SHP77 (cell line): ENCODE data around the gene CFAP92.

Source experiments
- DNase-seq, 2 experiments: peaks; one replicate each; lab custom pipeline; 2025; lab: John Stamatoyannopoulos, UW

CFAP92 gene

GRCh38 chr3:129006864-129007263 is 13.0 kb upstream of the CFAP92 start:
- DNase-seq = no peak

GRCh38 chr3:129005526-129006303 is 11.8 kb upstream of the CFAP92 start:
- peak; percentile 72 to 86 for DNase-seq

DNA sequence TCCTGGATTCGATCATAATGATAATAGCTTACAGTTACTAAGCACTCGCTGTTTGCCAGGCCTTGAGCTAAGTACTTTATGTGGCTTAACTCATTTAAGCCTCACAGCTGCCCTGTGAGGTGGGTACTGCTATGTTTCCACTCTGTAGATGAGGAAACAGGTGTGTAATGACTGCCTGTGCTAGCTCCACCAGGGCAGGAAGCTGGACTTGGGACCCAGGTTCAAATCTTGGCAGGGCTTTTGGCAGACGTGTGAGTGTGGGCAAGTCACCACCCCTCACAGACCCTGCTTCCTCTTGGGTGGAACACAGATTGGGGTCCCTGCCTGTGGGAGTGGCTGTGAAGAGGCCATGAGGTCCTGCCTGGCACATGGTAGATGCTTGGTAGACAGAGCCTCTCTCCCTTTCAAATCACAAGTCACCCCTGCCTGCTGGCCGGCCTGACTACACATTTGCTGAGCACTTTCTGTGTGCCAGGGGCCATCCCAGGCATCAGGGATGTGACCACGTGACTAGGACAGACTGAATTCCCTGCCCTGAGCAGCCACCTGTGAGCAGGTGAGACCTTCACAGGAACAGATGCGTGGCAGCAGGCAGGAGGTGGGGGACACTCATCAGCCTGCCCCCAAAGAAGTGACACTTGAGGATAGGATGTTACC is 10.9 kb upstream of the CFAP92 start:
- DNase-seq = no peak

DNA sequence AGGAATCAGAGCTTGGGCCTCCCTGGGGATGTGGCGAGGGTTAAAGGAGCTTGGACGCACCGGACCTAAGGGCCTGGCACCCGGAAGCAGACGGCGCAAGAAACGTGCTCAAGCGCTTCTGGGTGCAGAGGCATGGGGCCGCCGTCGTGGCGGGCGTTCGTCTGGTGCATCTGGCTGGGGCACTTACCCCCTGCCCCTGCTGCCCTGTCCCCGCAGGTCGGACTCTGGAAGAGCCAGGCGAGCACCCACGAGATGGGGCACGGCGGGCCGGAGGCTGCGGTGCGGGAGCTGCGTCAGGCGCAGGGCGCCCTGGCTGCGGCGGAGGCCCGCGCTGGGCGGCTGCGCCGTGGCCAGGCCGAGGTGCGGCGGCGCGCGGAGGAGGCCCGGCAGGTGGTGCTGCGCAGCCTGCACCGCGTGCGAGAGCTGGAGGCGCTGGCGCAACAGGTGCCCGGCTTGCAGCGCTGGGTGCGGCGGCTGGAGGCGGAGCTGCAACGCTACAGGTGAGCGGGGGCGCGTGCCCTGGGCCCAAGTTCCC is 9.8 kb upstream of the CFAP92 start:
- DNase-seq = no peak

DNA sequence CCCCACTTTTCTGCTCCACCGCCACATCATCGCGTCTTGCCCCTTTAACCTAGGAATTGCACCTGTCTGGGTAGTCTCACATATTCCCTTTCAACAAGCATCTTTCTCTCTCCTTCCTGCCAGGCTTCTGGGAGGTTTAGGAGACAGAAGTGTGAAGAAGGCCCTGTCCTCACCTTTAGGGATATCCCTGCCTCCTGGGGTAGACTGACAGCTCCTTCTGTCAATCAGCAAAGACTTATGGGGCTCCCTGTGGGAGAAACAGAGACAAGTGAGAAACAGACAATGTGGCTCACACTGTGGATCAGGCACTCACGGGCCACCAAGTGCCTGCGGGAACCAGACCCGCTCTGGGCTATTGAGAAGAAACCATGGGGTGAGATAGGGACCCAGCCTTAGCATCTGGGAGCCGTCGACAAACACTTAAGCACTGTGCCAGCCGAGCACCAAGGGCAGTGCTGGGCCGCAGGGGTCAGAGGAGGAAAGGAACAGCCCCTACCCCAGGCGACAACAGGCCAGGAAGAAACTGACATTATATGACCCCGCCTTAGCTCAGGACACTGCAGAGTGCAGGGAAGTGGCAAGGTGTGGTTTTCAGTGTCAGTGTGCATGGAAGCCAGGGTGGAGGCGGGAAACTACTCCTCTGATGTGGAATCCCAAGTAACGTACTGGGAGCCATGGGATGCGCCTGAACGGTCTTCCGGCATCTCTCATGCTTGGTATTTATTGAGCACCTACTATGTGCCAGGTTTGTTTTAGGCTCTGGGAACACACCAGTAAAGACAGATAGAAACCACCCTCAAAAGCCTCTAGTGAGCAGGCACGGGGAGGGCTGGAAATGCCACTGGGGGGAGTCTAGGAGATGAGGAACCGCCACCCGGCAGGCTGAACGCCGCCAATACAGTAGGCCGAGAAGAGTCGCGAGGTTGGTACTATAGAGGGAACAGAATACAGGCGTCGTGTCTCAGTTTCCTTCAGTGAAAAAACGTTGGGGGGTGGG is 9.0 kb upstream of the CFAP92 start:
- DNase-seq = no peak

- DNase-seq = no peak
These were observed 8.1 kb upstream of the CFAP92 start for GRCh38 chr3:129001806-129002572.

DNA sequence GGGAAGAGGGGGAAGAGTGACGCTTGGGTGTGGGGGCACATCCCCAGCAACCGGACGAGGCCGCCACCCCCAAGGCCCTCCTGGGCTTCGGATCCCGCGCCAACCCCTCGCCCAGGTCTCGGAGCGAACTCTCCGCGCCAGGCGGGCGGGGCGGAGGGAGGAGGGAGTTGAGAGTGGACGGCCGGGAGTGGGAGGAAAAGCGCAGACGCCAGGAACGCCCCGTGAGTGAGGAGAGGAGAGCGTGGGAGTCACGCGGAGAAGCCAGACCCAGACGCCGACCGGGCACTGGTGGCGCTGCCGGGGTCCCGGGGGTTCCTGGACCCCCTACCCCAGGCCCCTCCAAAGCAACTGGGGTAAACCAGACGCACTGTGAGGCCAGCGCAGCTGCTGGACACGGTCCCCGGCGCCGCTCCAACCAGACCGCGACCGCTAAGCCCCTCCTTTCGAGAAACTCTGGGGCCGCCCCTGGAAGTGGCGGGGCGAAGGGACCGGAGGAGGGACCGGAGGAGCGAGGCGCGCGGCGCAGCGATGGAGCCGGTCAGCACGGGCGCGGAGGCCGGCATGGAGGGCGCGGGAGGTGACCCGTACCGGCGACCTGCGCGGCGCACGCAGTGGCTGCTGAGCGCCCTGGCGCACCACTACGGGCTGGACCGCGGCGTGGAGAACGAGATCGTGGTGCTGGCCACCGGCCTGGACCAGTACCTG is 7.4 kb upstream of the CFAP92 start, which contains the start of gene EFCC1:
EFCC1 (plus strand) TSS at position 204 of the 705 bp plus-strand sequence; CDS start at position 529, 325 bp downstream.
- no peak for DNase-seq

GRCh38 chr3:129000742-129001100 is 6.8 kb upstream of the CFAP92 start:
- DNase-seq = no peak

DNA sequence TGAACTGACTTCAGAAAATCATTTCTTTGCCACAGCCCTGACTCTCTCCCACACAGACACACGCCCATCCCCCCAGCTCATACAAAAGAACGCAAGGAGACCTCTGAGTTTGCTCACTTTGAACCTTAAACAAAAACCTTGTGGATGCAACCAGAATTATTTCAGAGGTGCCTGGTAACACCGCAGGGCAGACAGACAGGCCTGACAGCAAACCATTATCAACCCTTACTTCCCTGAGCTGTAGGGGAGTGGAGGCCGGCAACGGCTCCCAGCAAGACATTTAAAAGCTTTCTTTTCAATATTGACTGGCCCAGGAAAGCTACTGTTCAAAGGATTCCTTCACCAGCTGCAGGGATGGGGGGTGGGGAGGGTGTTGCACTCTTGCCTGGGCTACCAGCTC is 5.2 kb upstream of the CFAP92 start:
- DNase-seq = no peak

DNA sequence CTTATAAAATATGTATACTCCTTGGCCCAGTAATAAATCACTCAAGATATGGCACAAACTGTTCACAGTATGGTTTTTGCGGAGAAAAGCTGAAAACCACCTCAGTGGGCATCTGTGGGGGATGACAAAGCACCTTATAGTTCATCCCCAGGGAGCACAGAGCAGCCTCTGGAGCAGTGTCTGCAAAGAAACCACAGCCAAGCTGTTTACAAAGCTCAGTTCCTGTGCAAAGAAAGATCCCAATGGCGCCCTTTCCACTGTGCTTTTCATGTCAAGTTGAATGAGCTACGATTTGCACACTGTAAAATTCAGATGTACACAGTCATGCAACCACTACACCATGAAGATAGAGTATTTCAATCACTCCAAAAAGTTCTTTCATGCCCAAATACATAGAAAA is 4.7 kb upstream of the CFAP92 start:
- no peak for DNase-seq

DNA sequence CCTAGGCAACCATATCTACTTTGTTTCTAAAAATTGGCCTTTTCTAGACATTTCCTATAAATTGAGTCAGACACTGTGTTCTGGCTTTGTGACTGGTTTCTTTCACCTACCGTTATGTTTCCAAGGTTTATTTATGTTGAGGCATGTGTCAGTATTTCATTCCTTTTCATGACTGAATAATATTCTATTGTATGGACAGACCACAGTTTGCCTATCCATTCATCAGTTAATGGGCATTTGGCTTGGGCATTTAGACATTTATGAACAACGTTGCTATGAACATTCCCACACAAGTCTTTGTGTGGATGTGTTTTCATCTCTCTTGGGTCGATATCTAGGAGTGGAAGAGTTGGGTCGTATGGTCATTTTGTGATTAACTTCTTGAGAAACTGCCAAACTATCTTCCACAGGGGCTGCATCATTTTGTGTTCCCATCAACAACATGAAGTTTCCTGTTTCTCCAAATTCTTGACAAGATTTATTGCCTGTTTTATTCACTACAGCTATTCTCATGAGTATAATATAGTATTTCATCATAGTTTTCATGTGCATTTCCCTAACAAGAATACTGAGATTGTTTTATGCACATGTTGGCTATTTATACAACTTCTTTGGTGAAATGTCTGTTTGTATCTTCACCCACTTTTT is 3.7 kb upstream of the CFAP92 start:
- DNase-seq = no peak

DNA sequence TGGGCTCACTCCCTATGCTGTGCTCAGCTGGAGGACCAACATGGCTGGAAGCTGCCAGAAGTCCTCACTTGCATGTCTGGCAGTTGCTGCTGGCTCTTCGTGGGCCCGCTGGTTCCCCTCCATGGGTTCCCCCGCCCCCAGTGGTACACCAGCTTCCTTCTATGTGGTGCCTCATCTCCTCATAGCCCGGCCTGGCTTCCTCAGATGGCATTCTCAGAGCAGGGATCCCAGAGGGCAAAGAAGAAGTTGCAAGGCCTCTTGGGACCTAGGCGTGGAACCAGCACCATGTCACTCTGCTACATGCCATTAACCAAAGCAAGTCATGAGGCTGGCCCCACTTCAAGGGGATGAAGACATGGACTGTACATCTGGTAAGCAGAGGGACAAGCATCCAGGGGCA is 2.9 kb upstream of the CFAP92 start:
- no peak for DNase-seq

DNA sequence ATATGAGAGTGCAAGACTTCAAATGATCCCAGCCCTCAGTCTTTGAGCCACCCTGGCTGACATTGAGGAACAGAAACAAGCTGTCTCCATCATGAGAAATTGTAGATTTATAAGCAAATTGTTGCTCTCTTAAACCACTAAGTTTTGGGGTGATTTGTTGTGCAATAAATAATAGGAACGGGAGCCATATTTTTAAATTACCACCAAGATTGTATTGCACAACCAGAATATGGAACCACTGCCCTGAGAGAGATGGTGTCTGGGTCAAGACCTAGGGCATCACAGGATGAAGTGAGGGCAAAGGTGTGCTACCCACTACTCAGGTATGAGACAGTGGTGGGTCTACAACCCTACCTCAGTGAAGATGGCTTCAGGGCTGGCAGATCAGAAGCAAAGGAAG is 2.3 kb upstream of the CFAP92 start:
- DNase-seq = no peak

DNA sequence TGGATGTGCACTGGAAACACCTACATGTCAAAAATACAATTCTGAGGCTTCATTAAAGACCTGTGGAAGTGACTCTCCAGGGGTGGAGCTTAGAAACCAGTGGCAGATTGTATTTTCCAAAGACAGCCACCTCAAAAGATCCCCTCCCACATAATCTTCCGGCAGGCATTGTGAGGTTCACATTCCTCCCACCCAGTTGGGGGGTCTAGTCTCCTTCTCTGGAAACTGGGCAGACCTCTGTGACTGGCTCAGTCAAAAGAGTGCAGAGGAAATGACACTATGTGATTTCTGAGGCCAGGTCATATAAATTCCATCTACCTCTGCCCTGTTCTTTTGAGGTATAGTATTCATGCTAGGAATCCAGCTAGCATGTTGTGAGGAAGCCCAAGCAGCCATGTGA is 1.9 kb upstream of the CFAP92 start:
- no peak for DNase-seq

GRCh38 chr3:128994581-128995546 is 988 bp upstream of the CFAP92 start:
- no peak for DNase-seq

DNA sequence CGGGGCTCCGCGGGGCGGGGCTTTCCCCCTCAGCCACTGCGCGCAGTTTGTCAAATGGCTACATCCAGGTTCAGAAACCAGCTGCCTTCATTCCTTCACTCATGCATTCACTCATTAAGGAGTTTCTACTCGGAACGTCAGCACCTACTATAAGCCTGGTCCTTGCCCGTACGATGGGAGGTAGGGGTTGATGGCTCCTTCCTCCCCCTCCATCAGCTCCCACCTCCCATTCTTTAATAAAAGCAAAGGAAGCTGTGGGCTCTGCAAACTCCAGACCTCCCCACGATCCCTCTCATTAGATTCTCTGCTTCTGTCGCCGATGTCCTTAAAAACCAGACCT is 267 bp upstream of the CFAP92 start:
- DNase-seq = no peak

GRCh38 chr3:128992926-128993460 is 883 bp downstream of the CFAP92 start:
- no peak for DNase-seq

DNA sequence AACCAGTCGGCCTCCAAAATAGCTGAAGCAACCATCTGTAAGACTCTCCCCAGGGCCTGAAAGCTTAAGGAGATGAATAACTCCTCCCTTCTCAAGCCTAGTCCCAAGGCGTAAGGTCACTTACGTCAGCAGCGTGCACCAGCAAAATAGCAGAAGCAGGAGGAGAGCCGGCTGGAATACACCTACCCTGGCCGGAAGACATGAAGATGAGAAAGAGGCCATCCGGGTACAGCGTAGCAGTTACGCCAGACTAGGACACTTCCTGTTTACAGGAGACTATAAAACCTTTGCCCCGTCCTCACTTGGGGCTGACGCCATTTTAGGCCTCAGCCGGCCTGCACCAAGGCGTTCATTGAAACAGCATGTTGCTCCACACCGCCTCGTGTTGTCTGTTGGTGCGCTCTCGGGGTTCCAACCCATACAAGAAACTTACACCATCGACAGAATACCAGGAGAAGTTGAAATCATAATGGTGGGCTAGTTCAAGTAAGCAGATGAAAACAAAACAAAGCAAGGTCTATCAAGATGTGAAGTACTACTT is 2.5 kb downstream of the CFAP92 start:
- no peak for DNase-seq

GRCh38 chr3:128988286-128988685 is 5.6 kb downstream of the CFAP92 start:
- no peak for DNase-seq
